ENCODE data around the gene IGFBP2. TPM values are rescaled to one million over a fixed set of nuclear protein-coding genes. Genes with fewer than 3 reads are reported as not detected.

Gene IGFBP2
- total RNA-seq, 4 donors from 2014 or later, result 59.5 to 398 (median 102) TPM

DNA sequence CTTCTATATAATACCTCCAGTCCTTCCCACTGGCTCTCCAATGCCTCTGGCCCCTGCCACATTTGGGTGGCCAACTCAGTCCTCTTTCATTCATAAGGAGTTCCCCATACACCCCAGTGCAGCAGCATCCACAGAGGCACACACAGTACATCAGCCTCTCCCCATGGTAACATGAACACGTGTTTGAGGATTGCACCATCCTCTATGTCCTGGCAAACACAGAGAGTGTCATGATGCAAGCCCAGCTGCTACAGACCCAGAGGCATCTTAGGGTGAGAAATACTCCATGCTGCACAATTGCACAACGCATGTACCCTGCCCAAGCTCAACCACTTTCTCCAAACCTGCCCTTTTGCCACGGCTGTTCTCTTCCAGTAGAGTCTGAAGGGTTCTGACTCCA, 50.6 kb downstream of the IGFBP2 start:
- peak; percentile 80 to 93 for DNase-seq
- H3K27ac ChIP-seq, result peak overlapping the region; percentile 93 to 95
- H3K4me1 ChIP-seq, result peaks cover 15 to 46% of the 10 kb centered on the region in 2 donors

DNA sequence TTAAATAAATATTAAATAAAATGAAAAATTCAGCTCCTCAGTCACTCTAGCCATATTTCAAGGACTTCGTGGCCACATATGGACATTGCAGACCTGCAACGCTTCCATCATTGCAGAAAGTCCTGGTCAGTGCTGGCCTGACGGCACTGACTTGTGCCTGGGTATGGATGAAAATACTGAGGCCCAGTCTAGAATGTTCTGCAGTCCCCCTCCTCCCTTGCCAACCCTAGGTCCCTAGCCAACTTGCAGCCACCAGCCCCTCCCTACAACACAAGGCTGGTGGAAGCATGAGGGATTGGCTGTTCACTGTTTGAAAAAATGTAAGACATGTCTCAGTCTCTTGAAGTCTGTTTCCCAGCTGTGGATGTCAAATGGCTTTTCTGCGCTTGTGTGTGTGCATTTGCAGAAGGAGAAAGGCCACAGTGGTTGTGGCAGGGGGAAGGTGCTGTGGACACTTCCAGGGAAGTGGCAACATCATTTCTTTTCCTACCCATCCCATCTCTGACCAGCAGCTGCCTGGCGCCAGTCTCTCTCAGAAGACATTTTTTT, 52.2 kb downstream of the IGFBP2 start:
- intact Hi-C loops (cut with DNase I; ENCODE audit: low total_unique reads), result loop anchor here (10.0 kb wide), 2 partner anchors 829 to 1029 kb away; no protein-coding TSS in a partner anchor
- peaks cover 15 to 46% of the 10 kb centered on the region in 2 donors for H3K4me1 ChIP-seq

More for the DNA sequence above, 50.6 kb downstream of the IGFBP2 start:
- intact Hi-C loops (cut with DNase I; ENCODE audit: low total_unique reads), result loop anchor here (10.0 kb wide), 2 partner anchors 831 to 1031 kb away; no protein-coding TSS in a partner anchor
- no peak overlapping the region for H3K4me3 ChIP-seq
- TF ChIP-seq POLR2A (IDR thresholded peaks at IDR 0.05), result no peak
- TF ChIP-seq, protein P1, sequence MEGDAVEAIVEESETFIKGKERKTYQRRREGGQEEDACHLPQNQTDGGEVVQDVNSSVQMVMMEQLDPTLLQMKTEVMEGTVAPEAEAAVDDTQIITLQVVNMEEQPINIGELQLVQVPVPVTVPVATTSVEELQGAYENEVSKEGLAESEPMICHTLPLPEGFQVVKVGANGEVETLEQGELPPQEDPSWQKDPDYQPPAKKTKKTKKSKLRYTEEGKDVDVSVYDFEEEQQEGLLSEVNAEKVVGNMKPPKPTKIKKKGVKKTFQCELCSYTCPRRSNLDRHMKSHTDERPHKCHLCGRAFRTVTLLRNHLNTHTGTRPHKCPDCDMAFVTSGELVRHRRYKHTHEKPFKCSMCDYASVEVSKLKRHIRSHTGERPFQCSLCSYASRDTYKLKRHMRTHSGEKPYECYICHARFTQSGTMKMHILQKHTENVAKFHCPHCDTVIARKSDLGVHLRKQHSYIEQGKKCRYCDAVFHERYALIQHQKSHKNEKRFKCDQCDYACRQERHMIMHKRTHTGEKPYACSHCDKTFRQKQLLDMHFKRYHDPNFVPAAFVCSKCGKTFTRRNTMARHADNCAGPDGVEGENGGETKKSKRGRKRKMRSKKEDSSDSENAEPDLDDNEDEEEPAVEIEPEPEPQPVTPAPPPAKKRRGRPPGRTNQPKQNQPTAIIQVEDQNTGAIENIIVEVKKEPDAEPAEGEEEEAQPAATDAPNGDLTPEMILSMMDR (IDR thresholded peaks at IDR 0.05), result no peak
- H3K9me3 ChIP-seq, result no peaks in the 10 kb centered on the region
- no peaks in the 10 kb centered on the region for H3K36me3 ChIP-seq
- no peaks in the 10 kb centered on the region for H3K27me3 ChIP-seq

DNA sequence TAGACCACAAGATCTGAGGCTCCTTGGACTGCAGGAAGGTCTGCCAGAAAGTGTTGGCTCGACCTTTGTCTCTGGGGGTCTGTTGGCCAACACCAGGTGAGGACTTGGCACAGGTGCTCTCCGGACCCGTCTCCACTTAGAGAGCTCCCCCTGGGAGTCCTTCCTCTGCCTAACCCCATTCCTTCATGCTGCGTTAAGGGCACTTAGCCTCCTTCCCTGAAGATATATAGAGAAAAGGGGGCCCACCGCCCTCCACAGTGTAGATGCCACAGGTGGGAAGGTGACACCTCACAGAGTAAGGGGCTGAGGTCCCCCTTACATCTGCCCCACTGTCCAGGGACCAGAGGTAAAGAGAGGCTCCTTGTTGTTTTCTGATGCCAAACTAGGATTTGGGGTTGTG, 53.9 kb downstream of the IGFBP2 start:
- TF ChIP-seq POLR2A (IDR thresholded peaks at IDR 0.05), result no peak
- TF ChIP-seq, protein P1 (IDR thresholded peaks at IDR 0.05), result no peak
- intact Hi-C loops (cut with DNase I; ENCODE audit: low total_unique reads), result loop anchor here (10.0 kb wide), 2 partner anchors 828 to 1028 kb away; no protein-coding TSS in a partner anchor
- no peak for DNase-seq
- no peak overlapping the region for H3K4me3 ChIP-seq
- H3K36me3 ChIP-seq, result no peaks in the 10 kb centered on the region
- peak overlapping the region; percentile 93 to 95 for H3K27ac ChIP-seq
- H3K27me3 ChIP-seq, result no peaks in the 10 kb centered on the region
- no peaks in the 10 kb centered on the region for H3K9me3 ChIP-seq
- H3K4me1 ChIP-seq, result peaks cover 15 to 43% of the 10 kb centered on the region in 2 donors

More for the DNA sequence above, 52.2 kb downstream of the IGFBP2 start:
- no peak overlapping the region for H3K4me3 ChIP-seq
- no peaks in the 10 kb centered on the region for H3K27me3 ChIP-seq
- H3K9me3 ChIP-seq, result no peaks in the 10 kb centered on the region
- no peak for DNase-seq
- H3K36me3 ChIP-seq, result no peaks in the 10 kb centered on the region
- H3K27ac ChIP-seq, result peak overlapping the region; percentile 93 to 95
- TF ChIP-seq, protein P1 (IDR thresholded peaks at IDR 0.05), result no peak
- TF ChIP-seq POLR2A (IDR thresholded peaks at IDR 0.05), result no peak

DNA sequence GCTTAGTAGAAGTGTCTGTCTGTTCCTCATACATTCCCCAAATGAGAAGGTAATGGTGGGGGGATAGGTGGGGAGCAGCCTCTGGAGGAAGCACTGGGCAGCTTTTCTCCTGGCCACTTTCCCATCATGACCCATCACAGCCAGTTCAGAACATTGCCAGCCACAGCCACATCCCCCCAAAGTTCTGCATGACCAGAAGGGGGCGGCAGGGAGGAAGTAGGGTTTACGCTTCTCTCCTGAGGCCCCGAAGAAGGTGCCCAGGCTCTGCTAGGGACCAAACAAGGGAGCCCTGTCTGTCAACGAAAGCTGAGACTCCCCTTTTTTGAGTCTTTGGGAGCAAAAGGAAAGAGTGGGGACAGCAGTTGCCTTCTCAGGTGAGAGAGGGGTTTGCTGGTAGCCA, 54.4 kb downstream of the IGFBP2 start:
- DNase-seq, result peak in 1 of 2 donors; percentile 20
- peaks cover 15 to 38% of the 10 kb centered on the region in 2 donors for H3K4me1 ChIP-seq
- no peak overlapping the region for H3K4me3 ChIP-seq
- no peaks in the 10 kb centered on the region for H3K36me3 ChIP-seq
- no peak for TF ChIP-seq POLR2A (IDR thresholded peaks at IDR 0.05)
- TF ChIP-seq, protein P1 (IDR thresholded peaks at IDR 0.05), result peak in 2 of 4 experiments; percentile 20 to 32
- intact Hi-C loops (cut with DNase I; ENCODE audit: low total_unique reads), result loop anchor here (10.0 kb wide), 2 partner anchors 827 to 1027 kb away; no protein-coding TSS in a partner anchor
- peak overlapping the region; percentile 93 to 95 for H3K27ac ChIP-seq
- no peaks in the 10 kb centered on the region for H3K9me3 ChIP-seq
- H3K27me3 ChIP-seq, result no peaks in the 10 kb centered on the region

DNA sequence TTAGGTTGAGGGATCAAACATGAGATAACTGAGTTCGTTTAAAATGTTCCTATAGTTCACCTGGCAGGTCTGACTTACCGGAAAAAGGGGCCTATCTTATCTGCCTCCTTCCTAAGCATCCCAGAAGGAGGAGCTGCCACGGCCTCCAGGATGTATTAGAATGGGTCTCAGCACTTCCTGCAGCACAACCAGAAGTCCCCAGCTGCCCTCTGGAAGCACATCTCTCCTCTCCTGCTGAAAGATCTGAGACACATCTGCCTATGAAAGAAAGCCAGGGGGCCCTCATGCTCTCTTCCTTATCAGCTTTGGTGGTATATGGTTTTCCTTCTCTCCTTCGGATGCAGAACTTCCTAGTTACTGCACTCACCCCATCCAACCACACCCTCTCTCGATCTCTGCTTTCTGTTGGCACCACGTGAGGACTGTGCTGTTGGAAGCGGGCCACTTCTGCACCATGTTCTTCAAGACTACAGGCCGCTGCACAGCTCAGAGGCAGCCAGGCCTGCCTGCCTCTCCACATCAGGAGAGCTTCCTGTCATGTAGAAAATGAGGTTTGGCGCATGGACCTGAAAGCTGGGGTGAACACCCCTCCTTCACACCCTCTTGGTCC, 55.6 kb downstream of the IGFBP2 start:
- peak overlapping the region; percentile 93 to 95 for H3K27ac ChIP-seq
- TF ChIP-seq, protein P1 (IDR thresholded peaks at IDR 0.05), result no peak
- TF ChIP-seq POLR2A (IDR thresholded peaks at IDR 0.05), result no peak
- H3K27me3 ChIP-seq, result no peaks in the 10 kb centered on the region
- peaks cover 12 to 29% of the 10 kb centered on the region in 2 donors for H3K4me1 ChIP-seq
- H3K9me3 ChIP-seq, result no peaks in the 10 kb centered on the region
- no peaks in the 10 kb centered on the region for H3K36me3 ChIP-seq
- intact Hi-C loops (cut with DNase I; ENCODE audit: low total_unique reads), result loop anchor here (10.0 kb wide), 2 partner anchors 826 to 1026 kb away; no protein-coding TSS in a partner anchor
- peak overlapping the region; percentile 5 to 85 for H3K4me3 ChIP-seq
- DNase-seq, result peak; percentile 44 to 67

All from uterus (tissue), 4 donors.